HEK293 (cell line): ENCODE results near the gene TMEM198.
A peak's percentile ranks its signal among the peaks of the same experiment; 100 is the strongest.

Source experiments
- BCL11B ChIP-seq: fragments of 450-650 bp; formaldehyde crosslinking; IDR thresholded peaks from 2 replicates; pipeline ENCODE4 v1.5.1; 2016; ENCODE audit warnings: low read depth, missing biosample characterization, missing genetic modification characterization
- CTCF ChIP-seq: fragments of 450-650 bp; formaldehyde crosslinking; IDR thresholded peaks from 2 replicates; pipeline ENCODE4 v1.5.1; 2016; ENCODE audit warnings: missing biosample characterization, missing genetic modification characterization
- GLIS1 ChIP-seq: fragments of 450-650 bp; formaldehyde crosslinking; IDR thresholded peaks from 2 replicates; pipeline ENCODE4 v1.5.1; 2016; ENCODE audit warnings: missing biosample characterization, missing genetic modification characterization
- HIC1 ChIP-seq: fragments of 450-650 bp; formaldehyde crosslinking; IDR thresholded peaks from 2 replicates; pipeline ENCODE4 v1.5.1; 2016; ENCODE audit warnings: missing biosample characterization, missing genetic modification characterization
- HOXA7 ChIP-seq: sonication (generic); formaldehyde crosslinking; IDR thresholded peaks from 2 replicates; pipeline ENCODE4 v1.8.1; 2022; ENCODE audit warnings: missing genetic modification reagents, borderline replicate concordance
- KLF9 ChIP-seq: fragments of 450-650 bp; formaldehyde crosslinking; IDR thresholded peaks from 2 replicates; pipeline ENCODE4 v1.5.1; 2016; ENCODE audit warnings: missing biosample characterization, missing genetic modification characterization, low read depth
- SCRT2 ChIP-seq: fragments of 450-650 bp; formaldehyde crosslinking; IDR thresholded peaks from 2 replicates; pipeline ENCODE4 v1.5.1; 2016; ENCODE audit warnings: missing biosample characterization, missing genetic modification characterization
- SP7 ChIP-seq: fragments of 450-650 bp; formaldehyde crosslinking; IDR thresholded peaks from 2 replicates; pipeline ENCODE4 v1.5.1; 2016; ENCODE audit warnings: missing biosample characterization, missing genetic modification characterization
- ZBTB17 ChIP-seq: fragments of 450-650 bp; formaldehyde crosslinking; IDR thresholded peaks from 2 replicates; pipeline ENCODE4 v1.5.1; 2016; ENCODE audit warnings: missing biosample characterization, missing genetic modification characterization
- ZEB2 ChIP-seq: fragments of 450-650 bp; formaldehyde crosslinking; IDR thresholded peaks from 2 replicates; pipeline ENCODE4 v1.5.1; 2016; ENCODE audit warnings: missing biosample characterization, missing genetic modification characterization
- ZNF2 ChIP-seq: fragments of 450-650 bp; formaldehyde crosslinking; IDR thresholded peaks from 2 replicates; pipeline ENCODE4 v1.5.1; 2016; ENCODE audit warnings: missing biosample characterization, missing genetic modification characterization
- ZNF223 ChIP-seq: fragments of 450-650 bp; formaldehyde crosslinking; IDR thresholded peaks from 2 replicates; pipeline ENCODE4 v1.5.1; 2016; ENCODE audit warnings: missing biosample characterization, missing genetic modification characterization
- ZNF24 ChIP-seq: fragments of 450-650 bp; formaldehyde crosslinking; IDR thresholded peaks from 2 replicates; pipeline ENCODE4 v1.5.1; 2016; ENCODE audit warnings: missing biosample characterization, missing genetic modification characterization
- ZNF324 ChIP-seq: fragments of 450-650 bp; formaldehyde crosslinking; IDR thresholded peaks from 2 replicates; pipeline ENCODE4 v1.5.1; 2016; ENCODE audit warnings: missing biosample characterization, missing genetic modification characterization
- ZNF426 ChIP-seq: fragments of 450-650 bp; formaldehyde crosslinking; IDR thresholded peaks from 2 replicates; pipeline ENCODE4 v1.5.1; 2017; ENCODE audit warnings: missing biosample characterization, missing genetic modification characterization, mild to moderate bottlenecking, inconsistent platforms, moderate library complexity
- ZNF571 ChIP-seq: fragments of 450-650 bp; formaldehyde crosslinking; IDR thresholded peaks from 2 replicates; pipeline ENCODE4 v1.5.0; 2017; ENCODE audit warnings: missing biosample characterization, missing genetic modification characterization
- ZNF580 ChIP-seq: fragments of 450-650 bp; formaldehyde crosslinking; IDR thresholded peaks from 2 replicates; pipeline ENCODE4 v1.5.1; 2016; ENCODE audit warnings: missing biosample characterization, missing genetic modification characterization
- ZNF629 ChIP-seq: fragments of 450-650 bp; formaldehyde crosslinking; IDR thresholded peaks from 2 replicates; pipeline ENCODE4 v1.5.1; 2017; ENCODE audit warnings: missing biosample characterization, missing genetic modification characterization
- ZNF664 ChIP-seq: fragments of 450-650 bp; formaldehyde crosslinking; IDR thresholded peaks from 2 replicates; pipeline ENCODE4 v1.5.1; 2016; ENCODE audit warnings: missing biosample characterization, missing genetic modification characterization
- ZNF692 ChIP-seq: fragments of 450-650 bp; formaldehyde crosslinking; IDR thresholded peaks from 2 replicates; pipeline ENCODE4 v1.5.1; 2016; ENCODE audit warnings: missing biosample characterization, missing genetic modification characterization
- ZXDB ChIP-seq: fragments of 450-650 bp; formaldehyde crosslinking; IDR thresholded peaks from 2 replicates; pipeline ENCODE4 v1.5.1; 2016; ENCODE audit warnings: missing biosample characterization, missing genetic modification characterization
- TF ChIP-seq, protein P1 (sequence below): fragments of 450-650 bp; formaldehyde crosslinking; IDR thresholded peaks from 2 replicates; pipeline ENCODE4 v1.5.1; 2016; ENCODE audit warnings: missing biosample characterization, missing genetic modification characterization
- TF ChIP-seq, protein P2 (sequence below): sonication (generic); formaldehyde crosslinking; IDR thresholded peaks from 2 replicates; pipeline ENCODE4 v1.8.1; 2022; ENCODE audit warnings: mild to moderate bottlenecking, moderate library complexity, missing genetic modification reagents
- TF ChIP-seq, protein P3 (sequence below): fragments of 450-650 bp; formaldehyde crosslinking; IDR thresholded peaks from 2 replicates; pipeline ENCODE4 v1.5.1; 2016; ENCODE audit warnings: missing biosample characterization, missing genetic modification characterization
- TF ChIP-seq, protein P4 (sequence below): fragments of 450-650 bp; formaldehyde crosslinking; IDR thresholded peaks from 2 replicates; pipeline ENCODE4 v1.5.1; 2016; ENCODE audit warnings: missing biosample characterization, missing genetic modification characterization

TMEM198 gene

DNA sequence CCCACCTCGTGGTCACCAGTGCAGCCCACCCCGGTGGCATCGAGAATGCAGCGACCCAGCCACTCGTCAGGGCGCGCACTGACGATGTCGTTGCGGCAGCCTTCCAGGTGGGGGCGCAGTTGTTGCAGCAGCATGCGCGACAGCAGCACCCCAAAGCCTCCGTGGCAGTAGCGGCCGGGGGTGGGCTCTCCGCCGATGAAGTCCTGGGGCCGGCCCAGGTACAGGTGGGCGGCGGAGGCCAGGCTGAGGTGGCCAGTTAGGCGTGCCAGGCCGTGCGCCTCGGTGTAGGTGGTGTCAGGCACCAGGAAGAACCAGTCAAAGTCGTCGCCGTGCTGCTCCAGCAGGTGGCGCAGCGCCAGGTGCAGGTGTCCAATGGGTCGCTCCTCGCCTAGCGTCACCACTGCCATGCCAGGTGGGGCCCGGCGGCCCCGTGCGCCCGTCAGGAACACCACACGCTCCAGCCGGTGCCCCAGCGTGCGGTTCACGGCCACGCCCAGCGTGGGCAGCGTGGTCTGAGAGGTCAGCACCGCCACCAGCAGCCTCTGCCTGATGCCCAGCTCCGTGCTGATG, 2.1 kb upstream of the TMEM198 start (continued):
- TF ChIP-seq ZNF664 (no peak), CTCF (tag by site-specific recombination) (peak; percentile 100), ZNF324 (tag by site-specific recombination) (peak; percentile 80), ZNF571 (tag by site-specific recombination) (no peak), KLF9 (tag by site-specific recombination) (peak; percentile 51; the same call in 1 of the 2 replicates), GLIS1 (tag by site-specific recombination) (0 out of 2 replicates have a peak, but pooled peaks have one; percentile 29), HOXA7 (no peak), ZNF629 (tag by site-specific recombination) (peak; percentile 71), ZNF580 (tag by site-specific recombination) (peak; percentile 45; the same call in 1 of the 2 replicates), SCRT2 (tag by site-specific recombination) (peak; percentile 51; the same call in 1 of the 2 replicates), BCL11B (tag by site-specific recombination) (peak; percentile 56; the same call in 1 of the 2 replicates), ZNF692 (tag by site-specific recombination) (peak; percentile 99), ZNF24 (tag by site-specific recombination) (0 out of 2 replicates have a peak, but pooled peaks have one; percentile 50), ZEB2 (tag by site-specific recombination) (peak; percentile 96), ZNF426 (tag by site-specific recombination) (no peak), ZBTB17 (peak; percentile 82), HIC1 (tag by site-specific recombination) (peak; percentile 87), ZNF223 (tag by site-specific recombination) (no peak), ZNF2 (tag by site-specific recombination) (peak; percentile 100), ZXDB (tag by site-specific recombination) (peak; percentile 99), SP7 (peak; percentile 78)
- TF ChIP-seq, protein P1, sequence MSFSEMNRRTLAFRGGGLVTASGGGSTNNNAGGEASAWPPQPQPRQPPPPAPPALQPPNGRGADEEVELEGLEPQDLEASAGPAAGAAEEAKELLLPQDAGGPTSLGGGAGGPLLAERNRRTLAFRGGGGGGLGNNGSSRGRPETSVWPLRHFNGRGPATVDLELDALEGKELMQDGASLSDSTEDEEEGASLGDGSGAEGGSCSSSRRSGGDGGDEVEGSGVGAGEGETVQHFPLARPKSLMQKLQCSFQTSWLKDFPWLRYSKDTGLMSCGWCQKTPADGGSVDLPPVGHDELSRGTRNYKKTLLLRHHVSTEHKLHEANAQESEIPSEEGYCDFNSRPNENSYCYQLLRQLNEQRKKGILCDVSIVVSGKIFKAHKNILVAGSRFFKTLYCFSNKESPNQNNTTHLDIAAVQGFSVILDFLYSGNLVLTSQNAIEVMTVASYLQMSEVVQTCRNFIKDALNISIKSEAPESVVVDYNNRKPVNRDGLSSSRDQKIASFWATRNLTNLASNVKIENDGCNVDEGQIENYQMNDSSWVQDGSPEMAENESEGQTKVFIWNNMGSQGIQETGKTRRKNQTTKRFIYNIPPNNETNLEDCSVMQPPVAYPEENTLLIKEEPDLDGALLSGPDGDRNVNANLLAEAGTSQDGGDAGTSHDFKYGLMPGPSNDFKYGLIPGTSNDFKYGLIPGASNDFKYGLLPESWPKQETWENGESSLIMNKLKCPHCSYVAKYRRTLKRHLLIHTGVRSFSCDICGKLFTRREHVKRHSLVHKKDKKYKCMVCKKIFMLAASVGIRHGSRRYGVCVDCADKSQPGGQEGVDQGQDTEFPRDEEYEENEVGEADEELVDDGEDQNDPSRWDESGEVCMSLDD (tag by site-specific recombination) = peak; percentile 96
- TF ChIP-seq, protein P2, sequence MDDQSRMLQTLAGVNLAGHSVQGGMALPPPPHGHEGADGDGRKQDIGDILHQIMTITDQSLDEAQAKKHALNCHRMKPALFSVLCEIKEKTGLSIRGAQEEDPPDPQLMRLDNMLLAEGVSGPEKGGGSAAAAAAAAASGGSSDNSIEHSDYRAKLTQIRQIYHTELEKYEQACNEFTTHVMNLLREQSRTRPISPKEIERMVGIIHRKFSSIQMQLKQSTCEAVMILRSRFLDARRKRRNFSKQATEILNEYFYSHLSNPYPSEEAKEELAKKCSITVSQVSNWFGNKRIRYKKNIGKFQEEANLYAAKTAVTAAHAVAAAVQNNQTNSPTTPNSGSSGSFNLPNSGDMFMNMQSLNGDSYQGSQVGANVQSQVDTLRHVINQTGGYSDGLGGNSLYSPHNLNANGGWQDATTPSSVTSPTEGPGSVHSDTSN (CRISPR knock-in tag) = no peak
- TF ChIP-seq, protein P3, sequence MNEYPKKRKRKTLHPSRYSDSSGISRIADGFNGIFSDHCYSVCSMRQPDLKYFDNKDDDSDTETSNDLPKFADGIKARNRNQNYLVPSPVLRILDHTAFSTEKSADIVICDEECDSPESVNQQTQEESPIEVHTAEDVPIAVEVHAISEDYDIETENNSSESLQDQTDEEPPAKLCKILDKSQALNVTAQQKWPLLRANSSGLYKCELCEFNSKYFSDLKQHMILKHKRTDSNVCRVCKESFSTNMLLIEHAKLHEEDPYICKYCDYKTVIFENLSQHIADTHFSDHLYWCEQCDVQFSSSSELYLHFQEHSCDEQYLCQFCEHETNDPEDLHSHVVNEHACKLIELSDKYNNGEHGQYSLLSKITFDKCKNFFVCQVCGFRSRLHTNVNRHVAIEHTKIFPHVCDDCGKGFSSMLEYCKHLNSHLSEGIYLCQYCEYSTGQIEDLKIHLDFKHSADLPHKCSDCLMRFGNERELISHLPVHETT (tag by site-specific recombination) = peak; percentile 59; the same call in 1 of the 2 replicates
- TF ChIP-seq, protein P4, sequence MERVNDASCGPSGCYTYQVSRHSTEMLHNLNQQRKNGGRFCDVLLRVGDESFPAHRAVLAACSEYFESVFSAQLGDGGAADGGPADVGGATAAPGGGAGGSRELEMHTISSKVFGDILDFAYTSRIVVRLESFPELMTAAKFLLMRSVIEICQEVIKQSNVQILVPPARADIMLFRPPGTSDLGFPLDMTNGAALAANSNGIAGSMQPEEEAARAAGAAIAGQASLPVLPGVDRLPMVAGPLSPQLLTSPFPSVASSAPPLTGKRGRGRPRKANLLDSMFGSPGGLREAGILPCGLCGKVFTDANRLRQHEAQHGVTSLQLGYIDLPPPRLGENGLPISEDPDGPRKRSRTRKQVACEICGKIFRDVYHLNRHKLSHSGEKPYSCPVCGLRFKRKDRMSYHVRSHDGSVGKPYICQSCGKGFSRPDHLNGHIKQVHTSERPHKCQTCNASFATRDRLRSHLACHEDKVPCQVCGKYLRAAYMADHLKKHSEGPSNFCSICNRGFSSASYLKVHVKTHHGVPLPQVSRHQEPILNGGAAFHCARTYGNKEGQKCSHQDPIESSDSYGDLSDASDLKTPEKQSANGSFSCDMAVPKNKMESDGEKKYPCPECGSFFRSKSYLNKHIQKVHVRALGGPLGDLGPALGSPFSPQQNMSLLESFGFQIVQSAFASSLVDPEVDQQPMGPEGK (tag by site-specific recombination) = peak; percentile 69
